Mammary epithelial cell (primary cell): ENCODE measurements around the gene SIM1.

ENCODE experiments used
- EZH2 ChIP-seq: IDR thresholded peaks from 2 replicates; pipeline ENCODE4 v1.6.1; 2012; ENCODE audit warnings: low read length, inconsistent platforms, borderline replicate concordance
- TF ChIP-seq, protein P1 (sequence below), 2 donors: IDR thresholded peaks in 1 of 2; conservative IDR thresholded peaks in 1 of 2; 2 replicates each; pipeline ENCODE4 v1.5.1; 2011 to 2012; ENCODE audit warnings: inconsistent platforms in 2 of 2, low read length in 2 of 2, mild to moderate bottlenecking in 2 of 2, control low read depth in 1 of 2, low read depth in 1 of 2; ENCODE audit not compliant: insufficient read depth in 1 of 2; ENCODE audit errors: extremely low read depth in 1 of 2

DNA sequence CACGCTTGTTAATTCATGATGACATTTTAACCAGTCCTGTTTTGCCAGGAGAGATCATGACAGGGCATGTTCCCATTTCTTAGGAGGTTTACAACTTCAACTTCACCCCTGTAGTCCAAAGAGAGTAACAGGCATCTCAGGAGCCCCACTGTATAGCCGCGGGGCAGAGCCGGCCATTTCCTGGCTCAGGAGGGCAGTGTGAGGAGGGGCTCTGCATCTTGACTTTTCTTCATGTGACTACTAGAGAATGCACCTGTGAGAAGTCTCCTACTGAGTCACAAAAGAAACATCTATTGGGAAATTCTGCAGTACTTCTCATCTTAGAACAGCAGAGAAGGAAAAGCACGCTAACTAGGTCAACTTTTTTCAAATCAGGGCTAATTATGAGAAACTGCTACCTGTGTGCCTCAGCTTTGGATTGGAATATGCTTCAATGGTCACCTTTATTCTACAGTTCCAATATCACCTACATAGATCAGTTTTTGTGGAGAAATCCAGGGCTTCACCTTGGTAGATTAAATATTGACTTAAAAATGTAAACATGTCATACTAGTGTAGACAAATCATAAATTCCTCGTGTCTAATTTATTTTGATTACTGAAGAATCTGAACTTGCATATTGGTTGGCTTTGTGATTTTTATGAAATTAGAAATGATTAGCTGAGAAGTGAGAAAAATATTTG is 28.6 kb upstream of the SIM1 start:
- TF ChIP-seq, protein P1, sequence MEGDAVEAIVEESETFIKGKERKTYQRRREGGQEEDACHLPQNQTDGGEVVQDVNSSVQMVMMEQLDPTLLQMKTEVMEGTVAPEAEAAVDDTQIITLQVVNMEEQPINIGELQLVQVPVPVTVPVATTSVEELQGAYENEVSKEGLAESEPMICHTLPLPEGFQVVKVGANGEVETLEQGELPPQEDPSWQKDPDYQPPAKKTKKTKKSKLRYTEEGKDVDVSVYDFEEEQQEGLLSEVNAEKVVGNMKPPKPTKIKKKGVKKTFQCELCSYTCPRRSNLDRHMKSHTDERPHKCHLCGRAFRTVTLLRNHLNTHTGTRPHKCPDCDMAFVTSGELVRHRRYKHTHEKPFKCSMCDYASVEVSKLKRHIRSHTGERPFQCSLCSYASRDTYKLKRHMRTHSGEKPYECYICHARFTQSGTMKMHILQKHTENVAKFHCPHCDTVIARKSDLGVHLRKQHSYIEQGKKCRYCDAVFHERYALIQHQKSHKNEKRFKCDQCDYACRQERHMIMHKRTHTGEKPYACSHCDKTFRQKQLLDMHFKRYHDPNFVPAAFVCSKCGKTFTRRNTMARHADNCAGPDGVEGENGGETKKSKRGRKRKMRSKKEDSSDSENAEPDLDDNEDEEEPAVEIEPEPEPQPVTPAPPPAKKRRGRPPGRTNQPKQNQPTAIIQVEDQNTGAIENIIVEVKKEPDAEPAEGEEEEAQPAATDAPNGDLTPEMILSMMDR (conservative IDR thresholded peaks at IDR 0.05 in 1 of 2, IDR thresholded peaks at IDR 0.05 in 1 of 2; ENCODE audit: extremely low read depth in 1 of 2, insufficient read depth in 1 of 2, low read depth in 1 of 2, low read length in 2 of 2), result no peak
- no peak for TF ChIP-seq EZH2
